HCT116 (cell line): ENCODE results near the gene LMO7.

Experiments used
- EZH2 ChIP-seq: fragments of 200-600 bp; sonication (generic); IDR thresholded peaks from 2 replicates; pipeline ENCODE4 v1.6.1; 2017; ENCODE audit warnings: antibody characterized with exemption, mixed run types
- YY1 ChIP-seq: IDR thresholded peaks from 2 replicates; pipeline ENCODE4 v1.6.1; 2011; ENCODE audit warnings: low read length, low read depth, moderate library complexity, mild to moderate bottlenecking; ENCODE audit not compliant: insufficient replicate concordance; ENCODE audit errors: extremely low read depth
- TF ChIP-seq, protein P1 (sequence below), 3 experiments: fragments of 200-600 bp in 1 of 3; sonication (generic) in 1 of 3; IDR thresholded peaks in 2 of 3; conservative IDR thresholded peaks in 1 of 3; 2 replicates each; pipeline ENCODE4 v1.5.1; 2012 to 2017; ENCODE audit warnings: low read depth in 2 of 3, low read length in 2 of 3, antibody characterized with exemption in 1 of 3, borderline replicate concordance in 1 of 3, control low read depth in 1 of 3, mild to moderate bottlenecking in 1 of 3, mixed read lengths in 1 of 3, mixed run types in 1 of 3, moderate library complexity in 1 of 3; ENCODE audit not compliant: insufficient read depth in 1 of 3
- TF ChIP-seq, protein P2 (sequence below): IDR thresholded peaks from 2 replicates; pipeline ENCODE4 v1.6.1; 2012; ENCODE audit warnings: low read depth

DNA sequence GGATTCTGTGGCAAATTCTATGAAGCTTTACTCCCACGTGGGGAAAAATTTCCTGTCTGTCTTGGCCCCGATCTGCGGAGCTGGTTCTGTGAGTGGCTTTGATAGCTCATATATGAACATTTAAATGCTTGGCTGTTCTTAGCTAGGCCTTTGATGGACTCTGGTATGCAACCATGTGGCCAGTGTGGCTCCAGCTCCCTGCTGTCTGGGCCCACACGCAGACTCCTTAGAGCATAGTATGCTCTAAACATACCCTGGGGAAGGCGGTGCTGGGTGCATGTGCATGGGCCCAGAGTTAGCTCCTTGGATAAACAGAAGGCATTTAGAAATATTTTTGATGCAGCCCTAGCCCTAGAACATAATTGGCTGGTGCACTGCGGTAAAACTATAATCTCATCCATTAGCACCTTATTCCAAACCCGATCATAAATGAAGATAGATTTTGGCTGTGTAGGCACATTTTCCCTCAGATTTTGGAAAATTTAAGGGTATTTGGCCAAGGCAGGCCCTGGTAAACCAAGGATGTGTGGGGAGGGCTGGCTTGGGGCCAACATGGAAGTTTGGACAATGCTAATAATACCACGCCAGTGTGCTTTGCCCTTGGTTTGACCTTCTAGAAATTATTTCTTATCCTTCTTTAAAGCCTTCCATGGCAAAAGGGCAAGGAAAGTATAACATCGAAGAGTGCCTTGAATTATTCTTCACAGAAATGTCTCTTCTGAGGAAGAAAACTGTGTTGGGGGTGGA is 153.5 kb downstream of the LMO7 start:
- TF ChIP-seq, protein P1, sequence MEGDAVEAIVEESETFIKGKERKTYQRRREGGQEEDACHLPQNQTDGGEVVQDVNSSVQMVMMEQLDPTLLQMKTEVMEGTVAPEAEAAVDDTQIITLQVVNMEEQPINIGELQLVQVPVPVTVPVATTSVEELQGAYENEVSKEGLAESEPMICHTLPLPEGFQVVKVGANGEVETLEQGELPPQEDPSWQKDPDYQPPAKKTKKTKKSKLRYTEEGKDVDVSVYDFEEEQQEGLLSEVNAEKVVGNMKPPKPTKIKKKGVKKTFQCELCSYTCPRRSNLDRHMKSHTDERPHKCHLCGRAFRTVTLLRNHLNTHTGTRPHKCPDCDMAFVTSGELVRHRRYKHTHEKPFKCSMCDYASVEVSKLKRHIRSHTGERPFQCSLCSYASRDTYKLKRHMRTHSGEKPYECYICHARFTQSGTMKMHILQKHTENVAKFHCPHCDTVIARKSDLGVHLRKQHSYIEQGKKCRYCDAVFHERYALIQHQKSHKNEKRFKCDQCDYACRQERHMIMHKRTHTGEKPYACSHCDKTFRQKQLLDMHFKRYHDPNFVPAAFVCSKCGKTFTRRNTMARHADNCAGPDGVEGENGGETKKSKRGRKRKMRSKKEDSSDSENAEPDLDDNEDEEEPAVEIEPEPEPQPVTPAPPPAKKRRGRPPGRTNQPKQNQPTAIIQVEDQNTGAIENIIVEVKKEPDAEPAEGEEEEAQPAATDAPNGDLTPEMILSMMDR (IDR thresholded peaks at IDR 0.05 in 2 of 3, conservative IDR thresholded peaks at IDR 0.05 in 1 of 3; ENCODE audit: borderline replicate concordance in 1 of 3, insufficient read depth in 1 of 3, low read depth in 2 of 3, low read length in 2 of 3) = no peak
- TF ChIP-seq, protein P2, sequence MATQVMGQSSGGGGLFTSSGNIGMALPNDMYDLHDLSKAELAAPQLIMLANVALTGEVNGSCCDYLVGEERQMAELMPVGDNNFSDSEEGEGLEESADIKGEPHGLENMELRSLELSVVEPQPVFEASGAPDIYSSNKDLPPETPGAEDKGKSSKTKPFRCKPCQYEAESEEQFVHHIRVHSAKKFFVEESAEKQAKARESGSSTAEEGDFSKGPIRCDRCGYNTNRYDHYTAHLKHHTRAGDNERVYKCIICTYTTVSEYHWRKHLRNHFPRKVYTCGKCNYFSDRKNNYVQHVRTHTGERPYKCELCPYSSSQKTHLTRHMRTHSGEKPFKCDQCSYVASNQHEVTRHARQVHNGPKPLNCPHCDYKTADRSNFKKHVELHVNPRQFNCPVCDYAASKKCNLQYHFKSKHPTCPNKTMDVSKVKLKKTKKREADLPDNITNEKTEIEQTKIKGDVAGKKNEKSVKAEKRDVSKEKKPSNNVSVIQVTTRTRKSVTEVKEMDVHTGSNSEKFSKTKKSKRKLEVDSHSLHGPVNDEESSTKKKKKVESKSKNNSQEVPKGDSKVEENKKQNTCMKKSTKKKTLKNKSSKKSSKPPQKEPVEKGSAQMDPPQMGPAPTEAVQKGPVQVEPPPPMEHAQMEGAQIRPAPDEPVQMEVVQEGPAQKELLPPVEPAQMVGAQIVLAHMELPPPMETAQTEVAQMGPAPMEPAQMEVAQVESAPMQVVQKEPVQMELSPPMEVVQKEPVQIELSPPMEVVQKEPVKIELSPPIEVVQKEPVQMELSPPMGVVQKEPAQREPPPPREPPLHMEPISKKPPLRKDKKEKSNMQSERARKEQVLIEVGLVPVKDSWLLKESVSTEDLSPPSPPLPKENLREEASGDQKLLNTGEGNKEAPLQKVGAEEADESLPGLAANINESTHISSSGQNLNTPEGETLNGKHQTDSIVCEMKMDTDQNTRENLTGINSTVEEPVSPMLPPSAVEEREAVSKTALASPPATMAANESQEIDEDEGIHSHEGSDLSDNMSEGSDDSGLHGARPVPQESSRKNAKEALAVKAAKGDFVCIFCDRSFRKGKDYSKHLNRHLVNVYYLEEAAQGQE = no peak
- TF ChIP-seq YY1 (no peak), EZH2 (no peak)
